Lung (tissue), 12 donors: Measurements from ENCODE around the gene ADAMTS17. TPM values are rescaled to one million over a fixed set of nuclear protein-coding genes. Genes with fewer than 3 reads are reported as not detected.

Experiments
- ATAC-seq: fragments of 200-7000 bp; cut with Tn5 transposase; one replicate; pipeline ENCODE4 v1.9.1; 2020; ENCODE audit warnings: moderate number of reproducible peaks; ENCODE audit not compliant: insufficient read depth, low FRiP score
- DNase-seq, 3 donors: peaks; one replicate each; pipeline ENCODE4 v3.0.0-alpha.2; 2013 to 2017
- H3K27ac ChIP-seq, 2 donors: one replicate each; pipeline ENCODE4 v1.5.1; 2013; ENCODE audit warnings: mild to moderate bottlenecking in 2 of 2, moderate library complexity in 2 of 2, control low read depth in 1 of 2, inconsistent platforms in 1 of 2, low read depth in 1 of 2, low read length in 1 of 2
- H3K27me3 ChIP-seq, 3 donors: one replicate each; pipeline ENCODE4 v1.5.1; 2013; ENCODE audit warnings: low read length in 2 of 3; ENCODE audit not compliant: control insufficient read depth in 3 of 3, insufficient read depth in 3 of 3
- H3K36me3 ChIP-seq, 4 donors: one replicate each; pipeline ENCODE4 v1.5.1; 2013; ENCODE audit warnings: low read length in 4 of 4, mild to moderate bottlenecking in 1 of 4, moderate library complexity in 1 of 4; ENCODE audit not compliant: control insufficient read depth in 4 of 4, insufficient read depth in 4 of 4
- H3K4me1 ChIP-seq, 5 donors: one replicate each; pipeline ENCODE4 v1.5.1; 2013; ENCODE audit warnings: low read length in 5 of 5, mild to moderate bottlenecking in 2 of 5, moderate library complexity in 1 of 5; ENCODE audit not compliant: control insufficient read depth in 5 of 5, insufficient read depth in 5 of 5
- H3K4me3 ChIP-seq: one replicate; pipeline ENCODE4 v1.5.1; 2013; ENCODE audit warnings: mild to moderate bottlenecking, control low read depth, moderate library complexity
- H3K9ac ChIP-seq, 2 donors: one replicate each; pipeline ENCODE4 v1.5.1; 2013; ENCODE audit warnings: low read length in 2 of 2, control low read depth in 1 of 2; ENCODE audit not compliant: insufficient read depth in 1 of 2
- H3K9me3 ChIP-seq, 4 donors: one replicate each; pipeline ENCODE4 v1.5.1; 2013; ENCODE audit warnings: low read length in 3 of 4, mild to moderate bottlenecking in 1 of 4, moderate library complexity in 1 of 4; ENCODE audit not compliant: control insufficient read depth in 4 of 4, insufficient read depth in 3 of 4
- WGBS, 2 donors: extraction: QIAGEN DNeasy Blood & Tissue Kit; methylation state at CpG; one replicate each; pipeline ENCODE4 v1.1.7; 2013; 5-methylcytosine and 5-hydroxymethylcytosine counted together
- polyA plus RNA-seq, 2 donors: library from polyadenylated mRNA; stranded (reverse); fragments of 200-250 nt; gene quantifications; one replicate each; pipeline ENCODE4 v1.2.1, GENCODE V29; 2013
- total RNA-seq, 2 donors: library from RNA; depleted of rRNA in 1 of 2; stranded (reverse); fragments of >200 nt in 1 of 2; gene quantifications; one replicate each; pipeline ENCODE4 v1.2.1, GENCODE V29; 2014 to 2021
- TF ChIP-seq, protein P1 (sequence below): IDR thresholded peaks from 2 replicates; pipeline ENCODE4 v1.5.1; 2012; ENCODE audit warnings: mild to moderate bottlenecking; ENCODE audit errors: control extremely low read depth, extremely low read depth
- donor health status: control.
- donor health status: control.
- donor health status: Bipolar disorder and iron deficiency.
- donor health status: healthy.
- donor health status: DM: yes; HTN: yes; CAD: no.

Gene ADAMTS17
- total and polyA plus RNA-seq, 4 donors = 0.47 to 6.6 (median 2.2) TPM

DNA sequence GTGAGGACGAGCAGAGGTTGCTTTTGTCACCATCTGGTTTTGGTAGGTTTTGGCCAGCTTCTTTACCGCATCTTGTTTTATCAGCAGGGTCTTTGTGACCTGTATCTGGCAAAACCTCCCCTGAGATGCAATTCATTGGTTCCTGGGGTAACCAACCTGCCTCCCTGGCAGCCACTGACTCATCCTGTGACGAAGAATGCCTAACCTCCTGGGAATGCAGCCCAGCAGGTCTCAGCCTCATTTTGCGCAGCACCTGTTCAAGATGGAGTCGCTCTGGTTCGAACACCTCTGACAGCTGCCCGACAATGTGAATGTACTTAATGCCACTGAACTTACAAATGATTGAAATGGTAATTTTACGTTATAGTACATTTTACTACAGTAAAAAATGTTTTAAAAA is 6.8 kb upstream of the ADAMTS17 start:
- DNase-seq = no peak
- no peak for ATAC-seq
- Histone ChIP-seq H3K4me1 (peaks cover 0 to 19% (median 5%) of the 10 kb centered on the region in 5 donors), H3K27ac (no peak overlapping the region), H3K9ac (no peak overlapping the region), H3K27me3 (peaks cover 0 to 3% (median 2%) of the 10 kb centered on the region in 3 donors), H3K9me3 (no peaks in the 10 kb centered on the region), H3K36me3 (no peaks in the 10 kb centered on the region), H3K4me3 (no peak overlapping the region)
- 94 to 95% methylated on average over 8 of the region's 8 CpGs for WGBS, 2 donors
- TF ChIP-seq, protein P1, sequence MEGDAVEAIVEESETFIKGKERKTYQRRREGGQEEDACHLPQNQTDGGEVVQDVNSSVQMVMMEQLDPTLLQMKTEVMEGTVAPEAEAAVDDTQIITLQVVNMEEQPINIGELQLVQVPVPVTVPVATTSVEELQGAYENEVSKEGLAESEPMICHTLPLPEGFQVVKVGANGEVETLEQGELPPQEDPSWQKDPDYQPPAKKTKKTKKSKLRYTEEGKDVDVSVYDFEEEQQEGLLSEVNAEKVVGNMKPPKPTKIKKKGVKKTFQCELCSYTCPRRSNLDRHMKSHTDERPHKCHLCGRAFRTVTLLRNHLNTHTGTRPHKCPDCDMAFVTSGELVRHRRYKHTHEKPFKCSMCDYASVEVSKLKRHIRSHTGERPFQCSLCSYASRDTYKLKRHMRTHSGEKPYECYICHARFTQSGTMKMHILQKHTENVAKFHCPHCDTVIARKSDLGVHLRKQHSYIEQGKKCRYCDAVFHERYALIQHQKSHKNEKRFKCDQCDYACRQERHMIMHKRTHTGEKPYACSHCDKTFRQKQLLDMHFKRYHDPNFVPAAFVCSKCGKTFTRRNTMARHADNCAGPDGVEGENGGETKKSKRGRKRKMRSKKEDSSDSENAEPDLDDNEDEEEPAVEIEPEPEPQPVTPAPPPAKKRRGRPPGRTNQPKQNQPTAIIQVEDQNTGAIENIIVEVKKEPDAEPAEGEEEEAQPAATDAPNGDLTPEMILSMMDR = no peak

DNA sequence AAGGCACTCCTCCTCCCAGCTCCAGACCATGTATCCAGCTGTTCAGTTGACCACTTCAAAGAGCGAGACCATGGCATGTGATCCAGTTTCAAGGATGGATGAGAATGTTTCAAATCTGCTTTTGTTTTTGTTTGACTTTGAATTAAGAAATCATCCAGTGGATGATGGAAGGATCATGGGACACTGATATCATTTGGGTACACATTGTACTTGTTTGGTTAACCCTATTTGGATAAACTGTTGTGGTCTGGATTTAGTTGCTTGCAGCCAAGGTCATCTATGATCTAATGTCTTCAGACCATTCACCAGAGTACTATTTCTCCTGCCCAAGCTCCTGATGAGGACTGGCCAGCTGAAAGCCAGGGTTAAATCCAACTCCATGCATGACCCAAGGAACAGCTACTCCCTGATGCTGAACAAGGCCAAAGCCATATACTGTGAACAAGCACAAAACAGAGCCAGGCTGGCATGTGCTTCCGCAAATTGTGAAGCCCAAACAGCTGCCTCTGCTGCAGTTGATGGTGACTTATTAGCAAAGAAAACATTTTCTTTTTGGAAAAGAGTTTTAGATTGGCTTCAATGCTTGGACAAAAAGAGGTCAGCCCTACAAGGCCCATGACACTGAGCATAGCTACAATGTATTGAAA is 5.2 kb upstream of the ADAMTS17 start:
- no peaks in the 10 kb centered on the region for H3K9me3 ChIP-seq
- TF ChIP-seq, protein P1 = no peak
- ATAC-seq (no peak), DNase-seq (no peak)
- no peaks in the 10 kb centered on the region for H3K36me3 ChIP-seq
- 92 to 95% methylated on average over 2 of the region's 2 CpGs for WGBS, 2 donors
- no peak overlapping the region for H3K4me3 ChIP-seq
- no peak overlapping the region for H3K27ac ChIP-seq
- H3K27me3 ChIP-seq = peaks cover 0 to 9% (median 0%) of the 10 kb centered on the region in 3 donors
- H3K9ac ChIP-seq = no peak overlapping the region
- H3K4me1 ChIP-seq = peaks cover 0 to 22% (median 5%) of the 10 kb centered on the region in 5 donors

DNA sequence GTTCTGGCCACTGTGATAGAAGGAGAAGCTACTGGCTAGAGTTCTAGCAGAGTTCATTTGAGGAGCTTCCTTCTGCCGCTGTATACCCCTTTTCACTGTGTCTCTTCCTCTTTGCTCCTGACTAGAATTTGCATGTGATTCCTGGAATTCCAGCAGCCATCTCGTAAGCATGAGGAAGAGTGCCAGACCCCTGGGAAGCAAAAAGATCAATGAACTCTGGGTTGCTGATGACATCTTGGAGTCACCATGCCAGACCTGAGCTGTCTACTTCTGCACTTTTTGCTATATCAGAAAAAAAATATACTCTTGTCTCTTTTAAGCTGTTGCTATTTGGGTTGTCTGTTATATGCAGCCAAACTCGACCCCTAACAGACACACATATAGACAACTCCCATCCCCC is 3.7 kb upstream of the ADAMTS17 start:
- DNase-seq = no peak
- TF ChIP-seq, protein P1 = no peak
- no peak overlapping the region for H3K4me3 ChIP-seq
- no peaks in the 10 kb centered on the region for H3K36me3 ChIP-seq
- ATAC-seq = no peak
- peaks cover 0 to 19% (median 3%) of the 10 kb centered on the region in 5 donors for H3K4me1 ChIP-seq
- H3K9ac ChIP-seq = no peak overlapping the region
- 69 to 77% methylated on average over 3 of the region's 3 CpGs for WGBS, 2 donors
- peaks cover 0 to 12% (median 1%) of the 10 kb centered on the region in 3 donors for H3K27me3 ChIP-seq
- no peak overlapping the region for H3K27ac ChIP-seq
- H3K9me3 ChIP-seq = no peaks in the 10 kb centered on the region
